GM12878 (cell line): ENCODE measurements around the gene SH3BGRL3. TPM values are rescaled to one million over a fixed set of nuclear protein-coding genes. Genes with fewer than 3 reads are reported as not detected.

Experiments
- ETV6 ChIP-seq, 2 experiments: fragments of 450-650 bp in 1 of 2; IDR thresholded peaks in 1 of 2; conservative IDR thresholded peaks in 1 of 2; 2 replicates each; pipeline ENCODE4 v1.6.1; 2014; ENCODE audit warnings: antibody characterized with exemption in 1 of 2, borderline replicate concordance in 1 of 2, low read depth in 1 of 2, mild to moderate bottlenecking in 1 of 2, moderate library complexity in 1 of 2
- FOS ChIP-seq: IDR thresholded peaks from 3 replicates; pipeline ENCODE4 v1.6.1; 2011; ENCODE audit warnings: borderline replicate concordance; ENCODE audit not compliant: insufficient read length; ENCODE audit errors: extremely low read depth
- GATAD2B ChIP-seq: fragments of 450-650 bp; conservative IDR thresholded peaks from 2 replicates; pipeline ENCODE4 v1.6.1; 2017; ENCODE audit warnings: low read depth, mild to moderate bottlenecking, moderate library complexity
- IKZF1 ChIP-seq: fragments of 450-650 bp; conservative IDR thresholded peaks from 2 replicates; pipeline ENCODE4 v1.6.1; 2017; ENCODE audit warnings: antibody characterized with exemption, mild to moderate bottlenecking
- MEF2B ChIP-seq: fragments of 450-650 bp; IDR thresholded peaks from 2 replicates; pipeline ENCODE4 v1.6.1; 2018; ENCODE audit warnings: mild to moderate bottlenecking, moderate library complexity; ENCODE audit not compliant: partially characterized antibody, poor library complexity, severe bottlenecking
- MTA2 ChIP-seq: fragments of 450-650 bp; IDR thresholded peaks from 2 replicates; pipeline ENCODE4 v1.6.1; 2016; ENCODE audit warnings: low read depth, mild to moderate bottlenecking, moderate library complexity
- NBN ChIP-seq: fragments of 450-650 bp; IDR thresholded peaks from 2 replicates; pipeline ENCODE4 v1.6.1; 2016
- NFXL1 ChIP-seq: fragments of 450-650 bp; IDR thresholded peaks from 2 replicates; pipeline ENCODE4 v1.6.1; 2017; ENCODE audit warnings: antibody characterized with exemption, mild to moderate bottlenecking, borderline replicate concordance
- NR2C1 ChIP-seq: fragments of 450-650 bp; IDR thresholded peaks from 2 replicates; pipeline ENCODE4 v1.6.1; 2017; ENCODE audit warnings: antibody characterized with exemption, mild to moderate bottlenecking, moderate library complexity
- NR2F1 ChIP-seq: fragments of 450-650 bp; conservative IDR thresholded peaks from 2 replicates; pipeline ENCODE4 v1.6.1; 2017; ENCODE audit warnings: mild to moderate bottlenecking
- PAX5 ChIP-seq: IDR thresholded peaks from 2 replicates; pipeline ENCODE4 v1.6.1; 2011; ENCODE audit warnings: low read depth, low read length, borderline replicate concordance
- SPI1 ChIP-seq: IDR thresholded peaks from 2 replicates; pipeline ENCODE4 v1.6.1; 2011; ENCODE audit warnings: low read depth, mild to moderate bottlenecking, low read length, moderate library complexity, borderline replicate concordance; ENCODE audit not compliant: insufficient read depth
- SREBF2 ChIP-seq: IDR thresholded peaks from 2 replicates; pipeline ENCODE4 v1.6.1; 2012; ENCODE audit warnings: mild to moderate bottlenecking, low read length
- TAF1 ChIP-seq: IDR thresholded peaks from 2 replicates; pipeline ENCODE4 v1.6.1; 2011; ENCODE audit warnings: mild to moderate bottlenecking, low read depth, low read length, borderline replicate concordance
- TCF3 ChIP-seq: IDR thresholded peaks from 2 replicates; pipeline ENCODE4 v1.6.1; 2012; ENCODE audit warnings: low read depth, mild to moderate bottlenecking, low read length, borderline replicate concordance; ENCODE audit not compliant: insufficient read depth
- polyA plus RNA-seq, 11 experiments: library from polyadenylated mRNA; depleted of rRNA in 4 of 11; unstranded in 6 of 11; stranded (reverse) in 5 of 11; fragments of >200 nt; fragmentation: Nextera tagmentation in 4 of 11; fragmentation: Illumina TruSeq in 1 of 11; extraction: Ambion mirVana in 4 of 11; extraction: Trizol in 1 of 11; gene quantifications; 1 replicate in 1 of 11; 2 replicates in 10 of 11; pipeline versions ENCODE4 v1.2.1 to v1.2.3, GENCODE V29; 2011 to 2016; ENCODE audit warnings: inconsistent platforms in 2 of 11, missing spikeins in 2 of 11, low read depth in 1 of 11
- total RNA-seq, 4 experiments: library from RNA; depleted of rRNA in 3 of 4; stranded (reverse); fragments of >200 nt in 3 of 4; fragmentation: Illumina TruSeq in 1 of 4; extraction: Trizol in 1 of 4; gene quantifications; 2 replicates each; pipeline versions ENCODE4 v1.2.1 to v1.2.3, GENCODE V29; 2013 to 2021
- TF ChIP-seq, protein P1 (sequence below): fragments of 450-650 bp; formaldehyde crosslinking; IDR thresholded peaks from 2 replicates; pipeline ENCODE4 v1.5.0; 2022; ENCODE audit warnings: mild to moderate bottlenecking, missing genetic modification characterization
- TF ChIP-seq, protein P2 (sequence below), 3 experiments: IDR thresholded peaks in 2 of 3; conservative IDR thresholded peaks in 1 of 3; 2 replicates each; pipeline ENCODE4 v1.5.1; 2011; ENCODE audit warnings: low read depth in 3 of 3, low read length in 3 of 3, mild to moderate bottlenecking in 3 of 3, control low read depth in 2 of 3, moderate library complexity in 2 of 3, inconsistent platforms in 1 of 3, mixed read lengths in 1 of 3; ENCODE audit not compliant: control insufficient read depth in 2 of 3, insufficient read depth in 1 of 3; ENCODE audit errors: extremely low read depth in 1 of 3
- TF ChIP-seq, protein P3 (sequence below): IDR thresholded peaks from 2 replicates; pipeline ENCODE4 v1.6.1; 2012; ENCODE audit warnings: improper control_type of control experiment, low read depth, low read length; ENCODE audit not compliant: insufficient replicate concordance

SH3BGRL3 gene
- total and polyA plus RNA-seq, 10 of the 15 experiments (the other 5 are each of a cell fraction or from before 2014, with no cell fraction given) = 39.7 to 390 (median 118) TPM

GRCh38 chr1:26287033-26287711 lies 7.3 kb downstream of the SH3BGRL3 start (continued):
- TF ChIP-seq PAX5 (peak; percentile 49; the same call in 1 of the 2 replicates), ETV6 (conservative IDR thresholded peaks at IDR 0.05 in 1 of 2, IDR thresholded peaks at IDR 0.05 in 1 of 2; ENCODE audit: borderline replicate concordance in 1 of 2, low read depth in 1 of 2) (0 out of 4 replicates have a peak, but pooled peaks of 1 of the 2 experiments have one; percentile 29), IKZF1 (peak; percentile 73), NFXL1 (no peak), NBN (no peak), TCF3 (0 out of 2 replicates have a peak, but pooled peaks have one; percentile 56), GATAD2B (0 out of 2 replicates have a peak, but pooled peaks have one; percentile 22), TAF1 (0 out of 2 replicates have a peak, but pooled peaks have one; percentile 22), SPI1 (peak; percentile 33; the same call in 1 of the 2 replicates), MTA2 (no peak), NR2F1 (0 out of 2 replicates have a peak, but pooled peaks have one; percentile 24), FOS (no peak), SREBF2 (no peak), NR2C1 (no peak), MEF2B (peak; percentile 91)
- TF ChIP-seq, protein P1, sequence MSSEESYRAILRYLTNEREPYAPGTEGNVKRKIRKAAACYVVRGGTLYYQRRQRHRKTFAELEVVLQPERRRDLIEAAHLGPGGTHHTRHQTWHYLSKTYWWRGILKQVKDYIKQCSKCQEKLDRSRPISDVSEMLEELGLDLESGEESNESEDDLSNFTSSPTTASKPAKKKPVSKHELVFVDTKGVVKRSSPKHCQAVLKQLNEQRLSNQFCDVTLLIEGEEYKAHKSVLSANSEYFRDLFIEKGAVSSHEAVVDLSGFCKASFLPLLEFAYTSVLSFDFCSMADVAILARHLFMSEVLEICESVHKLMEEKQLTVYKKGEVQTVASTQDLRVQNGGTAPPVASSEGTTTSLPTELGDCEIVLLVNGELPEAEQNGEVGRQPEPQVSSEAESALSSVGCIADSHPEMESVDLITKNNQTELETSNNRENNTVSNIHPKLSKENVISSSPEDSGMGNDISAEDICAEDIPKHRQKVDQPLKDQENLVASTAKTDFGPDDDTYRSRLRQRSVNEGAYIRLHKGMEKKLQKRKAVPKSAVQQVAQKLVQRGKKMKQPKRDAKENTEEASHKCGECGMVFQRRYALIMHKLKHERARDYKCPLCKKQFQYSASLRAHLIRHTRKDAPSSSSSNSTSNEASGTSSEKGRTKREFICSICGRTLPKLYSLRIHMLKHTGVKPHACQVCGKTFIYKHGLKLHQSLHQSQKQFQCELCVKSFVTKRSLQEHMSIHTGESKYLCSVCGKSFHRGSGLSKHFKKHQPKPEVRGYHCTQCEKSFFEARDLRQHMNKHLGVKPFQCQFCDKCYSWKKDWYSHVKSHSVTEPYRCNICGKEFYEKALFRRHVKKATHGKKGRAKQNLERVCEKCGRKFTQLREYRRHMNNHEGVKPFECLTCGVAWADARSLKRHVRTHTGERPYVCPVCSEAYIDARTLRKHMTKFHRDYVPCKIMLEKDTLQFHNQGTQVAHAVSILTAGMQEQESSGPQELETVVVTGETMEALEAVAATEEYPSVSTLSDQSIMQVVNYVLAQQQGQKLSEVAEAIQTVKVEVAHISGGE (CRISPR knock-in tag) = no peak
- TF ChIP-seq, protein P2, sequence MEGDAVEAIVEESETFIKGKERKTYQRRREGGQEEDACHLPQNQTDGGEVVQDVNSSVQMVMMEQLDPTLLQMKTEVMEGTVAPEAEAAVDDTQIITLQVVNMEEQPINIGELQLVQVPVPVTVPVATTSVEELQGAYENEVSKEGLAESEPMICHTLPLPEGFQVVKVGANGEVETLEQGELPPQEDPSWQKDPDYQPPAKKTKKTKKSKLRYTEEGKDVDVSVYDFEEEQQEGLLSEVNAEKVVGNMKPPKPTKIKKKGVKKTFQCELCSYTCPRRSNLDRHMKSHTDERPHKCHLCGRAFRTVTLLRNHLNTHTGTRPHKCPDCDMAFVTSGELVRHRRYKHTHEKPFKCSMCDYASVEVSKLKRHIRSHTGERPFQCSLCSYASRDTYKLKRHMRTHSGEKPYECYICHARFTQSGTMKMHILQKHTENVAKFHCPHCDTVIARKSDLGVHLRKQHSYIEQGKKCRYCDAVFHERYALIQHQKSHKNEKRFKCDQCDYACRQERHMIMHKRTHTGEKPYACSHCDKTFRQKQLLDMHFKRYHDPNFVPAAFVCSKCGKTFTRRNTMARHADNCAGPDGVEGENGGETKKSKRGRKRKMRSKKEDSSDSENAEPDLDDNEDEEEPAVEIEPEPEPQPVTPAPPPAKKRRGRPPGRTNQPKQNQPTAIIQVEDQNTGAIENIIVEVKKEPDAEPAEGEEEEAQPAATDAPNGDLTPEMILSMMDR (IDR thresholded peaks at IDR 0.05 in 2 of 3, conservative IDR thresholded peaks at IDR 0.05 in 1 of 3; ENCODE audit: control insufficient read depth in 2 of 3, extremely low read depth in 1 of 3, insufficient read depth in 1 of 3, low read depth in 3 of 3, low read length in 3 of 3) = no peak
- TF ChIP-seq, protein P3, sequence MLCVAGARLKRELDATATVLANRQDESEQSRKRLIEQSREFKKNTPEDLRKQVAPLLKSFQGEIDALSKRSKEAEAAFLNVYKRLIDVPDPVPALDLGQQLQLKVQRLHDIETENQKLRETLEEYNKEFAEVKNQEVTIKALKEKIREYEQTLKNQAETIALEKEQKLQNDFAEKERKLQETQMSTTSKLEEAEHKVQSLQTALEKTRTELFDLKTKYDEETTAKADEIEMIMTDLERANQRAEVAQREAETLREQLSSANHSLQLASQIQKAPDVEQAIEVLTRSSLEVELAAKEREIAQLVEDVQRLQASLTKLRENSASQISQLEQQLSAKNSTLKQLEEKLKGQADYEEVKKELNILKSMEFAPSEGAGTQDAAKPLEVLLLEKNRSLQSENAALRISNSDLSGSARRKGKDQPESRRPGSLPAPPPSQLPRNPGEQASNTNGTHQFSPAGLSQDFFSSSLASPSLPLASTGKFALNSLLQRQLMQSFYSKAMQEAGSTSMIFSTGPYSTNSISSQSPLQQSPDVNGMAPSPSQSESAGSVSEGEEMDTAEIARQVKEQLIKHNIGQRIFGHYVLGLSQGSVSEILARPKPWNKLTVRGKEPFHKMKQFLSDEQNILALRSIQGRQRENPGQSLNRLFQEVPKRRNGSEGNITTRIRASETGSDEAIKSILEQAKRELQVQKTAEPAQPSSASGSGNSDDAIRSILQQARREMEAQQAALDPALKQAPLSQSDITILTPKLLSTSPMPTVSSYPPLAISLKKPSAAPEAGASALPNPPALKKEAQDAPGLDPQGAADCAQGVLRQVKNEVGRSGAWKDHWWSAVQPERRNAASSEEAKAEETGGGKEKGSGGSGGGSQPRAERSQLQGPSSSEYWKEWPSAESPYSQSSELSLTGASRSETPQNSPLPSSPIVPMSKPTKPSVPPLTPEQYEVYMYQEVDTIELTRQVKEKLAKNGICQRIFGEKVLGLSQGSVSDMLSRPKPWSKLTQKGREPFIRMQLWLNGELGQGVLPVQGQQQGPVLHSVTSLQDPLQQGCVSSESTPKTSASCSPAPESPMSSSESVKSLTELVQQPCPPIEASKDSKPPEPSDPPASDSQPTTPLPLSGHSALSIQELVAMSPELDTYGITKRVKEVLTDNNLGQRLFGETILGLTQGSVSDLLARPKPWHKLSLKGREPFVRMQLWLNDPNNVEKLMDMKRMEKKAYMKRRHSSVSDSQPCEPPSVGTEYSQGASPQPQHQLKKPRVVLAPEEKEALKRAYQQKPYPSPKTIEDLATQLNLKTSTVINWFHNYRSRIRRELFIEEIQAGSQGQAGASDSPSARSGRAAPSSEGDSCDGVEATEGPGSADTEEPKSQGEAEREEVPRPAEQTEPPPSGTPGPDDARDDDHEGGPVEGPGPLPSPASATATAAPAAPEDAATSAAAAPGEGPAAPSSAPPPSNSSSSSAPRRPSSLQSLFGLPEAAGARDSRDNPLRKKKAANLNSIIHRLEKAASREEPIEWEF = no peak
